ENCODE data around the gene OR8K5.
"Not testable (repeated sequence)": the region's sequence is repeated elsewhere in the genome, so short reads cannot be mapped to it uniquely, and the experiment has no call there.

Gene OR8K5, protein sequence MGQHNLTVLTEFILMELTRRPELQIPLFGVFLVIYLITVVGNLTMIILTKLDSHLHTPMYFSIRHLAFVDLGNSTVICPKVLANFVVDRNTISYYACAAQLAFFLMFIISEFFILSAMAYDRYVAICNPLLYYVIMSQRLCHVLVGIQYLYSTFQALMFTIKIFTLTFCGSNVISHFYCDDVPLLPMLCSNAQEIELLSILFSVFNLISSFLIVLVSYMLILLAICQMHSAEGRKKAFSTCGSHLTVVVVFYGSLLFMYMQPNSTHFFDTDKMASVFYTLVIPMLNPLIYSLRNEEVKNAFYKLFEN

DNA sequence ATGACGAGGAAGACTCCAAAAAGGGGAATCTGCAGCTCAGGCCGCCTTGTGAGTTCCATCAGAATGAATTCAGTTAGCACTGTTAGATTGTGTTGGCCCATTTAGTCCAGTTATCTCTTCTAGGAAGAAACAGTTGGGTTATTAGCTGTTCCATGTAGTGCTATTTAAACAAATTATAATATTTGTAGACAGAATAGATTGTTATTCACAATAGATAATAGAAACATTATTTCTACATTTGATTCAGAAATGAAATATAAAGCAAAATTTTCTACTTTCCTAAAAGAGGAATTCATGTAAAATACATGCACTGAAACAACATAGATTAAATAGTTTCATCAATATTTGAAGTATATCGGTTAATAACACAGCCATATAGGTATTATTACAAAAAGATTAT lies at the start of gene OR8K5:
TSS of gene OR8K5 (minus strand) at position 101 of the 400 bp plus-strand sequence. CDS start at position 101, 0 bp downstream.
- no peak for FAIRE-seq

DNA sequence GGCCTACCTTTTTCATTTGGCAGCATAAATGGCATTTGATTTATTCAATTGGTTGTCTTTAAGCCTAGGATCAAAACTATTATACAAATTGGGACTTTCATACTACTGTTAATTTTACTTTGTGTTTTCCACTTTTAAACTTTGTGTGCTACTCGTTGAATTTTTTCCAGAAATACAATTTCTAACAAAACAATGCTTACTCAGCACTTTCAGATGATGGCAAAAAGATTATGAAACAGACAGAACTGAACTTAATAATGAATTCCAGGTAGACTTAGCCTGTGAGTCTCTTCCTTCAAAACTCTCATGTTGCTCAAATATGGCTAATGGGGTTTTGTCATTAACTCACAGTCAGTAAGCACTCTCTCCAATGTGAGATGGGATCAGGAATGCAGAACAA lies 47.7 kb upstream of the OR8K5 start:
- no peak for FAIRE-seq

DNA sequence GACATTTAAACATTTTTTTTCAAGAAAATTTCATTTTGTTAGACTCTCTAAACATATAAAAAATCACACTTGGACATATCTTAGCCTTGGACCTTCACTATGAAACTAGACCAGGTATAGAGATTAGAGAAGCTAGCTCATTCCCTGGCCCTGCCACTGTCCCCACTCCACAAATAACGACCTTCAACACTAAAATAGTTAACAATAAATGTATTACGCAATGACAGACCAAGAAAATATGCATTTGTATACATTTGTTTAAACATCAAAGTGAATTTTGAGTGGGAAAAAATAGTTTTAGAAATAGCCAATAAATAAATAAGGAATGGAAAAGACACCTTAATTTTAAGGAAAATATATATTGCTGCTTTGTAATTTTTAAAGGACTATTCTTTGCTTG lies 37.2 kb upstream of the OR8K5 start:
- FAIRE-seq = no peak

DNA sequence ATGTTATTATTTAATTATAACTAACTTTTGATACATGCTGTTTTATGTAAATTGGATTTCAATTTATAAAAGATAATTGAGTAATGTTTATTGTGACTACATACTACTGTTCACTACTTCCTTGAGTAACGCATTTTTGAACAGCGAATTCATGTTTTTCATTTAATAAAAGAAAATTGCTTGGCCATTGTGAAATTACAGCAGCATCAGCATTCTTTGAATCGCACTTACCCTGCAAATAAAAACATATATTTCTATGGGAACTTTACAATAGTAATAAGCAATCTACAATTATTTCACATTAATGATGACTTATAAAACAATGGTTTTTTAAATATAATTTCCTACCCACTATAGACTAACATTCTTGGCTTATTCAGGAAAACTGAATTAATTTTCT lies 36.6 kb upstream of the OR8K5 start:
- no peak for FAIRE-seq

DNA sequence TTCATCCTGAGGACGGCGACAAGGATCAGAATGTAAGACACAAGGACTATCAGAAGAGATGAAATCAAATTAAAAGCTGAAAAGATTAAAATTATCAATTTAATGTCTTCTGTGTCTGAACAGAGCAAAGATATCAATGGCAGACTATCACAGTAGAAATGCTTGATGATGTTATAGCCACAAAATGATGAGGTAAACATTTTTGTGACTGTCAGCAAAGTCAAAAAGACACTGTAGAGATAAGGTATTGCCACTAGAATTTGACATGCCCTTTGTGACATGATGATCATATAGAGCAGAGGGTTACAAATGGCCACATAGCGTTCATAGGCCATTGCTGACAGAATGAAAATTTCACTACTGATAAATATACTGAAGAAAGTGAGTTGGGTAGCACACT lies 28.5 kb upstream of the OR8K5 start:
- no peak for FAIRE-seq

DNA sequence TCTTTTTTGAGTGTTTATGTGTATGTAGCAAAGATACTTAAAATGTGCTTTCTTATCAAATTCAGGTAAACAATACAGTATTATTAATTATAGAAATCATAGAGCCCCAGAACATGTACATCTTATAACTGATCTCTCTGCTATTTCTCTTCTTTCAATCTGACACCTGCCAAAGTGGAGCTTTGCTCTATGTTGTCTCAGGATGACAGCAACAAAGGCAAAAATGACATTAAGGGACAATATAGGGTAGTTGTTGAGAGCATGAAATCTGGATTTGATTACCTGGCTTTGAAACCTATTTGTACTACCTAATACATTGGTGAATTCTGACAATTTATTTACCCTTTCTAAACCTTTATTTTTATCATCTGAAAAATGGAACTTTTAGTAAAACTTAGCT lies 23.3 kb upstream of the OR8K5 start:
- FAIRE-seq = no peak

DNA sequence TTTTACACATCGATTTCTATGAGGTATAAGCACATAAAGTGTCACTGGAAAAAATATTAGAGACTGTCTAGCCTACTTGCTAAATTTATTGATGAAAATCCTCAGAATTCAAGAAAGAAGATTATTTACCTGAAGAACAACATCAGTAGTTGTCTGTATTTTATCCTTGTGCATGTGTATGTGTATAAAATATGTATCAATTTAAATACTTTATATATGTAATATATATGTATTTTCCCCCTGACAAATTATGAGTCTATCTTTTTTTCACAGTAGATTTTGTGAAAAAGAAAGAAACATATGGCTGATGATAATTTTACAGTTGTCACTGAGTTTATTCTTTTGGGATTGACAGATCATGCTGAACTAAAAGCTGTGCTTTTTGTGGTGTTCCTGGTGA lies 16.2 kb upstream of the OR8K5 start, which contains the start of gene OR5J2:
TSS of gene OR5J2 (plus strand) at position 301 of the 400 bp plus-strand sequence. CDS start at position 301, 0 bp downstream.
- no peak for FAIRE-seq

DNA sequence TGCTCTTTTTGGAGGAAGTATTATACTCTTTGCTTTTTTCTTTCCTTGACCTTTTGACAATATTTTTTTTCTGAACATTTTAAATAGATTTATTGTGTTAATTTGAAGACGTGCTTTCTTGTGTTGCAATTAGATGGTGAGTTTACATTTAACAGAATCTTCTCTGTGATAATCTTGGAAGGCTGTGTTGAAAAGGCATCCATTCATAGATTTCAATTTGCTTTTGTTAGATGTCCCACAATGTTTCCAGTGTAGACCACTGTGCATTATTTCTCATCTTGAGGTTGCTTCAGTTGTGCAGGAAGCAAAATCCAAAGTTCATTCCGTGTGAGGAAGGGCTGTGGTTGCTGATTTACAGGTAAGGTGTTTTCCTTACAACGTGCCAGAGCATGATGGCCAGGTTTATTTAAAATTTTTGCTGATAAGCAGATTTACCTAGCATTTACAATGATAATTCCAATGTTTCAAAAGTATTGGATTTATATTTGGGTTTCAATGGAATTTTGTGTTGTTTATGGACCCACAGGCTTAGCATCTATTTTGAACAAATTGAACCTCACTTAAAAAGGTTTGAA lies 12.2 kb upstream of the OR8K5 start:
- no peak for FAIRE-seq

DNA sequence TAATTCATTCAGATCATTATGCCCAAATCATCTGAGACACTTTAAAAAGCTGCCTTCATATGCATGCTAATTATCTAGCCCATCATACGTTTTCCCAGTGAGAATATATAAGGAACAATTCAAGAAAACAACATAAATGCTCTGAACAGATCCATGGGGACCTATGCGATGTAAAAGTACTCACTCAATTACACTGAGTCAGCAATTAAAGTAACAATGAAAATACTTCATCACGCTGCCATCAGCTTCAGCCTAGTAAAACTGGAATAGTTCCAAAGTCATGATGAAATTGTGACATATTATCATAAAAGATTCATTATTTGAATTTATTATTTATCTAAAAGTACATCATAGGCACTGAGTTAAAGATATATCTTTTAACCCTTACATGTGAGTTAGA lies 3.7 kb upstream of the OR8K5 start:
- no peak for FAIRE-seq

DNA sequence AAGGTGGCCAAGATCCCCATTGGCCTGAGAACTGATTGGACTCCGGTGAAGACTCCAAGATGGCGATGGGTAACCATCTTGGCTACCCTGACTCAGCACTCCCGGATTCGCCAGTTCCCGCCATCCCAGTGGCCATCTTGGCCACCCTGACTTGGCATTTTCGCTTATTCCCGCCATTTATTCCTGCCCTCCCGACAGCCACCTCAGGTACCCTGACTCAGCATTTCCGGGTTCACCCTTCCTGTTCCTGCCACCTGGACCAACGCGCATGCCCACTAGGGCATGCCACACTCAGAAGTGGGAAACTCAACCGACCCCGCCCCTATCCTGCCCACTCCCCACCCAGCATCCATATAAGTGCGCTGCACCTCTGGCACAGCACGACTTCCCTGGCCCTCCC lies 7.8 kb downstream of the OR8K5 start:
- no peak for FAIRE-seq

DNA sequence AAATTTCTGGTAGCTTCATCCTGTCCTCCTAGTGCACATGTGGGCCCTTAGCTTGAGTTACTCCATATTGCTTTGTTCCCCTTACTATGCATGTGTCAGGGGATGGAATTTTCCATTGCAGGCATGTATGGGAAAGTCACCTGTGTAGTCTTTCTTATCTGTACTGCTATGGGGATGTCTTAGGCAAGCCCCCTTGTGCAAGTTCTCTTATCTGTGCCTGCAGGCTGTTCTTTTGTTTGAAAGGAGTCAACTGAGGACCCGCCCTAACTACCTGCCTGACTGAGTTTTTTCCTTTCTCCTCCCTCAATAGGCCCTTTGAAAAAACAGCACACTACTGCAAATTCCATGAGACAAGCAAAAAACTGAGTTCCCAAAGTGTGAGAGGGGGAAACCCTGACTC lies 8.7 kb downstream of the OR8K5 start:
- FAIRE-seq = no peak

DNA sequence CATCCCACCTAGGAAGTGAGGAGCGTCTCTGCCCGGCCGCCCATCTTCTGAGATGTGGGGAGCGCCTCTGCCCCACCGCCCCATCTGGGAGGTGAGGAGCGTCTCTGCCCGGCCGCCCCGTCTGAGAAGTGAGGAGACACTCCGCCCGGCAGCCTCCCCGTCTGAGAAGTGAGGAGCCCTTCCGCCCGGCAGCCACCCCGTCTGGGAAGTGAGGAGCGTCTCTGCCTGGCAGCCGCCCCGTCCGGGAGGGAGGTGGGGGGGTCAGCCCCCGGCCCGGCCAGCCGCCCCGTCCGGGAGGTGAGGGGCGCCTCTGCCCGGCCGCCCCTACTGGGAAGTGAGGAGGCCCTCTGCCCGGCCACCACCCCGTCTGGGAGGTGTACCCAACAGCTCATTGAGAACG lies 16.4 kb downstream of the OR8K5 start:
- not testable (repeated sequence) for FAIRE-seq

DNA sequence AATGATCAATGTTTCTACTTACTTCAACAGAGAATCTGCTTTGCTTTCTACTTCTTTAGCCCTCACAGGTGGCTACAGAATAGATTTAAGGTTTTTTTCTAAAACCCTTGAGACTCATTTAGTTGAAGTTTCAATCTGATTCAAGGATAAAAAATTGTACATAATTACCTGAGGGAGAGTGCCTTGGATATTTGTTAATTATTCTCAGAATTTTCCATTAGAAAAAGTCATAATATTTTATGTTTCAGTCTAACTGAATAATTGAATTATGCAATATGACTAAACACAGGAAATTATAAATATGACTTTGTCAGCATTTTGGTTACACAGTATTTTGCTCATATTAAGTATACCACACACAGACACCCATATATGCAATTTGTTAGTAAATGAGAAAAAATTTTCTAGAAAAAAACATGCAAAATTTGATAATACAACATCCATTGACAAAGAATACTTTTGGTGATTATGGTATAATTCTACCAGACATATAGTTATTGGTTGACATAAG lies 19.9 kb downstream of the OR8K5 start, which contains the start of gene OR8J3:
TSS of gene OR8J3 (minus strand) at position 51 of the 511 bp plus-strand sequence. CDS start 2,483 bp downstream, outside the sequence.
- FAIRE-seq = no peak

DNA sequence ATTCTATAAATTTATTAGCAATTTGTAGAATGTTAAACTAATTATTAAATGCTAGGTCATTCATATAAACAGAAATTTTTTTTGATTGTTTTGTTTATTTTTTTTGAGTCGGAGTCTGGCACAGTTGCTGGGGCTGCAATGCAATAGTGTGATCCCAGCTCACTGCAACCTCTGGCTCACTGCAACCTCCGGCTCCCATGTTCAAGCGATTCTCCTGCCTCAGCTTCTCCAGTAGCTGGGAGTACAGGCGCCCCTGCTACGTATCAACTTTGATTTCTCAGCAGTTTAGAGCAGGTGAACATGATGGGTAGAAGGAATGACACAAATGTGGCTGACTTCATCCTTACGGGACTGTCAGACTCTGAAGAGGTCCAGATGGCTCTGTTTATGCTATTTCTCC lies 38.0 kb downstream of the OR8K5 start, which contains the start of gene OR8H3:
TSS of gene OR8H3 (plus strand) at position 301 of the 400 bp plus-strand sequence. CDS start at position 301, 0 bp downstream.
- FAIRE-seq = no peak

Measured in G401.6 (cell line).